Measurements from ENCODE around the gene MPHOSPH9.

- TF ChIP-seq, protein P1, sequence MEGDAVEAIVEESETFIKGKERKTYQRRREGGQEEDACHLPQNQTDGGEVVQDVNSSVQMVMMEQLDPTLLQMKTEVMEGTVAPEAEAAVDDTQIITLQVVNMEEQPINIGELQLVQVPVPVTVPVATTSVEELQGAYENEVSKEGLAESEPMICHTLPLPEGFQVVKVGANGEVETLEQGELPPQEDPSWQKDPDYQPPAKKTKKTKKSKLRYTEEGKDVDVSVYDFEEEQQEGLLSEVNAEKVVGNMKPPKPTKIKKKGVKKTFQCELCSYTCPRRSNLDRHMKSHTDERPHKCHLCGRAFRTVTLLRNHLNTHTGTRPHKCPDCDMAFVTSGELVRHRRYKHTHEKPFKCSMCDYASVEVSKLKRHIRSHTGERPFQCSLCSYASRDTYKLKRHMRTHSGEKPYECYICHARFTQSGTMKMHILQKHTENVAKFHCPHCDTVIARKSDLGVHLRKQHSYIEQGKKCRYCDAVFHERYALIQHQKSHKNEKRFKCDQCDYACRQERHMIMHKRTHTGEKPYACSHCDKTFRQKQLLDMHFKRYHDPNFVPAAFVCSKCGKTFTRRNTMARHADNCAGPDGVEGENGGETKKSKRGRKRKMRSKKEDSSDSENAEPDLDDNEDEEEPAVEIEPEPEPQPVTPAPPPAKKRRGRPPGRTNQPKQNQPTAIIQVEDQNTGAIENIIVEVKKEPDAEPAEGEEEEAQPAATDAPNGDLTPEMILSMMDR (IDR thresholded peaks at IDR 0.05), result no peak
- TF ChIP-seq POLR2AphosphoS5 (IDR thresholded peaks at IDR 0.05), result no peak
- no peak for TF ChIP-seq POLR2A (IDR thresholded peaks at IDR 0.05)
Observed at GRCh38 chr12:123132951-123133619, 99.9 kb downstream of the MPHOSPH9 start.

Data from stomach (tissue), 4 donors.